OCI-LY3 (cell line): ENCODE data around the gene MAFB.

ENCODE experiments used
- H2AFZ ChIP-seq: fragments of 200-600, 300-600 bp; shearing (Covaris generic); 2 replicates; pipeline ENCODE4 v1.6.0; 2014; ENCODE audit warnings: antibody characterized with exemption, low read depth, low read length
- H3K27ac ChIP-seq: fragments of 200-600, 300-600 bp; sonication (generic); 2 replicates; pipeline ENCODE4 v1.5.1; 2014; ENCODE audit warnings: mild to moderate bottlenecking, low read length, moderate library complexity, mixed read lengths
- H3K27me3 ChIP-seq: fragments of 200-600, 300-600 bp; sonication (generic); 2 replicates; pipeline ENCODE4 v1.6.1; 2014; ENCODE audit warnings: low read depth, low read length, mixed read lengths
- H3K36me3 ChIP-seq: fragments of 200-600, 300-600 bp; sonication (generic); replicated peaks from 2 replicates; pipeline ENCODE3; 2014; ENCODE audit warnings: low read depth, low read length, mixed read lengths
- H3K4me1 ChIP-seq: fragments of 300-600, 200-600 bp; sonication (generic); 2 replicates; pipeline ENCODE4 v1.6.1; 2014; ENCODE audit warnings: low read length, mixed read lengths
- H3K4me2 ChIP-seq: fragments of 200-600, 300-600 bp; sonication (generic); 2 replicates; pipeline ENCODE4 v1.6.1; 2014; ENCODE audit warnings: low read length, mixed read lengths
- H3K4me3 ChIP-seq: fragments of 300-600, 200-600 bp; sonication (generic); 2 replicates; pipeline ENCODE4 v1.5.1; 2014; ENCODE audit warnings: antibody characterized with exemption, mild to moderate bottlenecking, low read length, moderate library complexity
- H3K79me2 ChIP-seq: fragments of 300-600, 200-600 bp; shearing (Covaris generic); 2 replicates; pipeline ENCODE4 v1.6.1; 2014; ENCODE audit warnings: mild to moderate bottlenecking, low read length, mixed read lengths
- H3K9ac ChIP-seq: fragments of 300-600, 200-600 bp; shearing (Covaris generic); 2 replicates; pipeline ENCODE4 v1.6.0; 2014; ENCODE audit warnings: mild to moderate bottlenecking, low read length, moderate library complexity
- H3K9me3 ChIP-seq: fragments of 200-600, 300-600 bp; shearing (Covaris generic); 2 replicates; pipeline ENCODE4 v1.6.1; 2014; ENCODE audit warnings: low read length, mixed read lengths; ENCODE audit not compliant: insufficient read depth
- H4K20me1 ChIP-seq: fragments of 200-600, 300-600 bp; sonication (generic); 2 replicates; pipeline ENCODE4 v1.6.1; 2016; ENCODE audit warnings: low read length, mixed read lengths; ENCODE audit not compliant: insufficient read depth
- CTCF ChIP-seq: fragments of 200-600, 300-600 bp; sonication (generic); IDR thresholded peaks from 2 replicates; pipeline ENCODE4 v1.5.1; 2014; ENCODE audit warnings: antibody characterized with exemption, low read length, low read depth
- EZH2phosphoT487 ChIP-seq: fragments of 200-600 bp; shearing (Covaris generic); IDR thresholded peaks from 2 replicates; pipeline ENCODE4 v1.6.1; 2018; ENCODE audit warnings: antibody characterized with exemption, mixed run types, low read depth

MAFB gene

GRCh38 chr20:40636486-40636885 is 52.5 kb downstream of the MAFB start:
- no peaks in the 10 kb centered on the region for H3K4me1 ChIP-seq
- no peak overlapping the region for H3K4me2 ChIP-seq
- H3K27ac ChIP-seq, result no peak overlapping the region
- H3K9me3 ChIP-seq, result no peaks in the 10 kb centered on the region
- no peaks in the 10 kb centered on the region for H3K79me2 ChIP-seq
- H4K20me1 ChIP-seq, result no peaks in the 10 kb centered on the region
- peaks cover 35% of the 10 kb centered on the region for H3K27me3 ChIP-seq
- no peaks in the 10 kb centered on the region for H3K36me3 ChIP-seq
- H3K9ac ChIP-seq, result no peak overlapping the region
- no peak overlapping the region for H2AFZ ChIP-seq
- no peak overlapping the region for H3K4me3 ChIP-seq
- TF ChIP-seq CTCF (no peak), EZH2phosphoT487 (no peak)

- Histone ChIP-seq H4K20me1 (no peaks in the 10 kb centered on the region), H3K9ac (no peak overlapping the region), H3K79me2 (no peaks in the 10 kb centered on the region), H3K4me1 (no peaks in the 10 kb centered on the region), H3K4me3 (no peak overlapping the region), H3K9me3 (no peaks in the 10 kb centered on the region), H2AFZ (no peak overlapping the region), H3K4me2 (no peak overlapping the region), H3K36me3 (no peaks in the 10 kb centered on the region), H3K27me3 (peaks cover 35% of the 10 kb centered on the region), H3K27ac (no peak overlapping the region)
- TF ChIP-seq EZH2phosphoT487 (no peak), CTCF (no peak)
Measured at GRCh38 chr20:40635971-40636370, 53.1 kb downstream of the MAFB start.
